ENCODE results near the gene DOK5.
"Not testable (repeated sequence)": the region's sequence is repeated elsewhere in the genome, so short reads cannot be mapped to it uniquely, and the experiment has no call there.

The DOK5 gene

DNA sequence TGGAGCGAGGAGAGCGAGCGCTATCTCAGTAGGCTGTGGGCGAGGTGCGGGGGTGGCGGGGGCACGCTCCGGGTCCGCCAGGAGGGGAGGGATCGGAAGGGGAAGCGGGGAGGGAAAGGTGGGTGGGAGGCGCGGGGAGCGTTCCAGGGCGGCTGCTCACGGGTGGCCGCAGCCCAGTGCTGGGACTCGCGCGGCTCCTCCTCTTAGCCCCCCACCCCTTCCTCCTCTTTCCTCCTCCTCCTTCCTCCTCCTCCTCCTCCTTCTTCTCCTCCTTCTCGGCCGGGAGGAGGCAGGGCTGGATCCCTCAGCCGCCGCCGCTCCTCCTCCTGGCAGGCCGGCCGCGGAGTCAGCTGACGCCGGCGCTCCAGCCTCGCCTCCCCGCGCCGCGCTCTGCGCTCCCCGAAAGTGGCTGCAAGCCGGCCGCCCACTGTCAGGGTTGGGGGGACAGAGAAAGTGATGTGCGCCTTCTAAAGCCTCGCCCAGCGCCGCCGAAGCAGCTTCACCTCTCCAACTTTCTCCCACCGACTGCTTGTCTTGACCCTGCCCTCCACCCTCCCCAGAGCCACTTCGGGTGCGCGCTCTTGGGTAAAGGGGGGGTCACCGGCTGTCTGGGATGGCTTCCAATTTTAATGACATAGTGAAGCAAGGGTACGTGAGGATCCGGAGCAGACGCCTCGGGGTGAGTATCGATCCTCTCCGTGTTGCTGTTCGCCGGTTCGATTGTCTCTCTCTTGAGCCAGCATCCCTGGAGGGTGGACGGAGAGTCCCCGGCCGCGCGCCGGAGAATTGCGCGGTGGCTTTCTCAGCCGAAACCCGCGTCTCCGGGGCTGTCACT is at the start of gene DOK5:
Gene DOK5 (plus strand): TSS at position 260 of the 835 bp plus-strand sequence. CDS start 354 bp downstream, at position 614.
- no peak for DNase-seq

DNA sequence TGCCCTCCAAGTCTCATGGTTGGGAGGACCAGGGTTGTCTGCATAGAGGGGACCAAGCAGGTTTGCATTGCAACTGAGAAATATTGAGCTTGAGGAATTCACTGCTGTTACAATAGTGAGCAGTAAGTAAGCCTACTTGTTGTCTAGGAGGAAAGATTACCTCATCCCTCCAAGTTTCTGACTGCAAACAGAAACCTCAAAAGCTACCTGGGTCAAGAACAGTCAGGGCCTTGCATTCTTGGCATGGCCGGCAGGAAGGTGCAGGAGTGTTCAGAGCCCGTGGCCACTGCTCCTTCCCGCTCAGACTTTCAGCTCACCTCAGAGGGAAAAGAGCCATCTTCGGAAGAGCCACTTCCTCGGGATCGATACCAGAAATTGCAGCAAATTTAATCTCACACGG is 46.0 kb upstream of the DOK5 start:
- no peak for DNase-seq

DNA sequence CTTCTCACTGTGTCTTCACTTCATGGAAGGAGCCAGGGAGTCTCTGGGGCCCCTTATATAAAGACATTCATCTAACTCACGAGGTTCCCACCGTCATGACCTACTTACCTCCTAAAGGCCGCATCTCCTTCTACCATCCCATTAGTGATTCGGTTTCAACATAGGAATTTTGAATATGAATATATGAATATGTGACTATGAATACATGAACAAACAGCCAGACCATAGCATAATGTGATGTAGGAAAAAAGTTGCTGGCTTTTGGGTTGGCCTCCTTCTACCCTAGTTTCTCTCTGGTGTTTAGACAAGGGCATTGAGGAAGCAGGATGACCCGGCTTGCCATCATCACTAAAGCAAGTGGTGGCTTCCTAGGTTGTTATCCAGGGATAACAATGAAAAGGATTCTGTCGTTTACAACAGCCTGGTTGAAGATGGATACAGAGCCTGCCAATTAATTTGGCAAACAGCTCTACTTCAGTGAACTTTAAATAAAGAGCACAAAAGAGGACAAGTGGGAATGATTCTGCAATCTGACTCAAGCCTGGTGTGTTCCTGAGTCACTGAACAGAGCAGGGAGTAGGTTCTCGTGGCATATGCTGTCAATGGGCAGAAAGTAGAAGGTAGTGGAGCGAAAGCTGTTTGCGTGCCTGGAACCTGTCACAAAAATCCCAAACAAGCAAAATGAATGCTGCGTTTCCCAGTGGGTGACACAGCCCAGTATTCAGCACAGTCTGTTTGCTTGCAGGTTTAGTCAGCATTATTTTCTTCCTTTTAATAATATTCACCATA is 44.0 kb upstream of the DOK5 start:
- DNase-seq: no peak

DNA sequence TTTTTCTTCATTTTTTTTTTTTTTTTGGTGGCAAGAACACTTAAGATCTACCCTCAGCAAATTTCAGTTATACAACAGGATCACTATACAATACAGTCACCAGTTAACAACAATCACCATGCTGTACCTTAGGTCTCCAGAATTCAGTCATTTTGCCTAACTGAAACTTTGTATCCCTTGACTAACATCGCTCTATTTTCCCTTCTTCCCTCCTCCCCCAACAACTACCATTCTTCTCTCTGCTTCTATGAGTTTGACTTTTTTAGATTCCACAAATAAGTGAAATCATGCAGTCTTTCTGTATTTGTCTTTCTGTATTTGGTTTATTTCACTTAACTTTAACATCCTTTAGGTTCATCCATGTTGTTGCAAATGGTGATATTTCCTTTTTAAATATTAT is 42.4 kb upstream of the DOK5 start:
- DNase-seq: no peak

DNA sequence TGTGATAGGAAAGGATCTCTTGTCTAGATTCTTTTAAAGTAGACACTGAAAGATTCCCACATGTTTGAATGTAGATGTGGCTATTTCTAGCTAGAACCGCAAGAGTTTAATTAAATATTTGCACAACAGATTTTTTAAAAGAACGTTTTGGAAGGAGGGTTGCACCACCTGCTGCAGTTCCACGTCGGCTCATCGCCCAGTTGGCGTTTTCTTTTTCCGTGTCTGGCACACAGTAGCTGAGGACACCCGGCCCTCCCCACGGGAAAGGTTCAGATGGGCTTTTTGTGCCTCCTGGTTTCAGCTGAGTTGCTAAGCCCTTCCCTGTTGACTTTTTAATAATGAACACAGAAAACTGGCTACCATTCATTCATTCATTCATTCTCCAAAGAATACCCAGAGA is 41.8 kb upstream of the DOK5 start:
- DNase-seq: no peak

DNA sequence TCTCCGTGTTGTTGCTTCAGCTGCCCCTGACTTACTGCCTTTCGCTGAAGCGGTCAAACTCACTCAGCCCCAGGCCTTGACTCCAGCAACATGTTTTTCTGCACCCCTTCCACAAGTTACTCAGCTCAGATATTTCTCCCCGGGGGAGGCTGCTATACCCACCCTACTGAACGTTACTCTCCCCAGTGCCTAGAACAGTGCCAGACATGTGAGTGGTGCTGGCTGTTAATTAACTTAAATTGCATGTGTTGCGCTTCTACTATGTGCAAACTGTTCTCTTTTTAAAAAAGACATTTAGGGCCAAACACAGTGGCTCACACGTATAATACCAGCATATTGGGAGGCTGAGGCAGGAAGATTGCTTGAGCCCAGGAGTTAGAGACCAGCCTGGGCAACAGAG is 41.2 kb upstream of the DOK5 start:
- no peak for DNase-seq

DNA sequence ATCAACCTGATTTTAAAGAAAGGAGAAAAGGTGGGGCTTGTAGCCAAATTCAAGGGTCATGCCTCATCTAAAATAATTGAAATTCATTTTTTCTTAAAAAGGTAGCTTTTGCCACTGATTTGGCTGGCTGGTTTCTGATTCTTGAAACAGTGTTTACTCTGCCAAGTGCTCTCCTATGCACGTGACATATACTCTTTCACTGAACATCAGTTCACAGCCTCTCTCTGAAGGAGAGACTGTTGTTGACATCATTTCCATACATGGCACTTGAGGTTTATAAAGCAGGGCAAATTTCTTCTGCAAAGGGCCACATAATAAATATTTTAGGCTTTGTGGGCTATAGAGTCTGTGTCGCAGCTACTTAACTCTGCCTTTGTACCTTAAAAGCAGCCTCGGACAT is 40.4 kb upstream of the DOK5 start:
- DNase-seq: no peak

DNA sequence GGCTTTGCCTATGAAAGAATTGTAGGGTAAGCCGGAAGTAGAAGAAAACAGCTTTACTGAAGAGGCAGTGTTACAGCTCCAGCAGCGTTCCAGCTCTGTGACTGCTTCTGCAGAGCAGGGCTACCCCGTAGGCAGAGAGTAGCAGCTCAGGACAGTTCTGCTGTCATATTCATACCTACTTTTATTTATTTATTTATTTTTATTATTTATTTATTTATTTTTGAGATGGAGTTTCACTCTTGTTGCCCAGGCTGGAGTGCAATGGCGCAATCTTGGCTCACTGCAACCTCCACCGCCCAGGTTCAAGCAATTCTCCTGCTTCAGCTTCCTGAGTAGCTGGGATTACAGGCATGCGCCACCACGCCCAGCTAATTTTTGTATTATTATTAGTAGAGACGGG is 39.0 kb upstream of the DOK5 start:
- not testable (repeated sequence) for DNase-seq

DNA sequence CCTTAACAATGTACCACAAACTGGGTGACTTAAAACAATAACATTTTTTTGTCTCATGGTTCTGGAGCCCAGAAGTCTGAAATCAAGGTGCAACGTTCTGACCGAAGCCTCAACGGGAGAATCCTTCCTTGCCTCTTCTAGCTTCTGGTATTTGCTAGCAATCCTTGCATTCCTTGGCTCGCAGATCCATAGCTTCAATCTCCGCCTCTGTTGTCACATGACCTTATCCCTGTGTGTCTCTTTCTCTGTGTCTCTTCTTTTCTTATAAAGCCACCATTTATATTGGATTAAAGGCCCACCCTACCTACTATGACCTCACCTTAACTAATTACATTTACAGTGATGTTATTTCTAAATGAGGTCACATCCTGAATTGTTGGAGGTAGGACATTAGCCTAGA is 37.2 kb upstream of the DOK5 start:
- no peak for DNase-seq

DNA sequence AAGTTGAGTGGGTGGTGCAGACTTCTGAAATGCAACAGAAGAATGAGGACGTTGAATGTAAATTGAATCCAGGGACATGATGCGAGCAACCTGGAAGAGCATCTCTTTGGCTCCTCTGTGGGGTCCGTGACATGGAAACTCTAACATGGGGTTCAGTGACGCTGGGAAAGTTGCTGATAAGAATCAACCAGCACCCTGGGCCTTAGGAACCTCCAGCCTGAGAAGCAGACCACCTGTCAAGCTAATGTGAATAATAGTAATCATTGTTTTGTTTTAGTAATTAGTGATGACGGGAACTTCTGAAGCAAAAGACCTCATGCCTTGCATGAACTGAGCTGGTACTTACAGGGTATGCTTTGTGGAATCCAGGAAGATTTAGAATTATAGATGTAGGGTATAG is 25.2 kb upstream of the DOK5 start:
- DNase-seq: no peak

DNA sequence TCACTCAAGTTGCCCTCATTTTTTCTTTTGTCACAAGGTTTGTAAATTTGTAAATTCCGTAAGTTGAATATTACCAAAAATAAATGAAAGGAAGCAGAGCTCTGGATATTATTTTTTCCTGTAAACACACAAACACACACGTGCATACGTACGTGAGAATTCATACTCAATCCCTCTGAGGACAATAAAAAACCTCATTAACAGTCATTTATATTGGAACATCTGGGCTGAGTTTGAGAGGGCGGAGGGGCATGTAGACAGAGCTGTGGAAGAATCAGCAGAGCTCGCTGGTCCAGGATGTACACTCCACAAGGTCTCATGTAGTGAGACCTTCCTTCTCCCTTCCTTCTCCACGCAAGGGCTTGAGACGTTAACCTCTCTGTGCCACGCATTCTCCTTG is 24.2 kb upstream of the DOK5 start:
- DNase-seq: no peak

DNA sequence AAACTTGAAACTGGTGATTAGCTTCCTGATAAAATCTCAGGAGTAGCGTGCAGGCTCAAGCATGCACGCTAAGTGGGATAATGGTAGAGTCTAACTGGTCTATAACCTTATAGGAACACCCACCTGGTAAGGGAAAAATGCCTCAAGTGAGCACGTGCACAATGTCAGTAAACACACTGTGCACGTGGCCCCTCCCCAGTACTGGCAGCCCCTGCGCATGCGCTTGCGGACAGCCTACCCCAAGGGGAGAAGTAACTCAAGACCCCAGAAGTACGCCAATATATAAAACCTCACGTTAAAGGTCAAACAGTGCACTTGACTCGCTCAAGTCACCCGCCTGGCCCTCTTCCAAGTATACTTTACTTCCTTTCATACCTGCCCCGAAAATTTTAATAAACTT is 23.1 kb upstream of the DOK5 start:
- no peak for DNase-seq

DNA sequence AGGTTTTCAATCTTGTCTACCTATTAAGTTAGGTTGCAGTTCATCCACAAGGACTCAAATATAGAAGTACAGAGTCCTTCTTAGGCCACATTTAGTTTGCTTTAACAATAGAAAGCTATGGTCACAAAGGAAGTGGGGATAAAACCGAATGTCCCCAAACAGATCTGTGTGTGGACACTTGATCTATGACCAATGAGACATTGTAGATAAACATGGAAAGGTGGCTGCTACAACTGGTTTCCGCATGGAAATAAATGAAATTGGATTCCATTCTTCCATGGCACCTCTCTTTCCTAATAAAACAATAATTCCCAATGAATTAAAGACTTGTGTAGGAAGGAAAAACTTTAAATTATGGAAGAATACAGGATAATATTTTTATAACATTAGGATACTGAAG is 20.4 kb upstream of the DOK5 start:
- no peak for DNase-seq

DNA sequence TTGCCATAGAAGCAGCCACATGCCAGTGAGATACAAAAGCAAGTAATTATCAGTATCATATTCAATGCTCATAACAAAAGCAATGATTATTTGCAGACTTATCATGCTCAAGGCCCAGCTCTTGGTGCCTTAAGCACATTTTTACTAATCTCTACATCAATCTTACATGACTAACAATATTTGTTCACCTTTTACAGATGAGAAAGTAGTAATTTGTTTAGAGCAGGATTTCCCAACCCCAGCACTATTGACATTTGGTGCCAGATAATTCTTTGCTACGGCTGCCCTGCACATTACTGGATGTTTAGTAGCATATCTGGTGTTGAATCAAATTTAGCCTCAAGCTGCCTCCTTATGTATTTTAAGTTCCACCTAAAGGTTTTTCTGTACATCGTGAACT is 19.0 kb upstream of the DOK5 start:
- no peak for DNase-seq

DNA sequence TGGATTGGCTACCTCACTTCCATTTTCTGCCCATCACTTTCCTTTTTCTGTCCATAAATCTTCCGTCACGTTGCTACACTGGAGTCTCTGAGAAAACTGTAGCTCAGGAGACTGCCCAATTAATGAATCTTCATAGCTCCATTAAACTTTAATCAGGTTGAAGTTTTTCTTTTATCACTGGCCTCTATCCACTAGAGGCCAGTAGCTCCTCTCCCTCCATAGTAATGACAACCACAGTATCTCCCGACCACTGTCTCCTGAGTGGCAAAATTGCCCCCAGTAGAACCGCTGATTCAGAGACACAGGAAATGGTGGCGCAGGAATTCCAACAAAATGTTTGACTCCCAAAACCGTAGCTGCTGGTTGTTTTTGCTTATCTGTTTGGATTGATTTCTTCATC is 18.4 kb upstream of the DOK5 start:
- no peak for DNase-seq

DNA sequence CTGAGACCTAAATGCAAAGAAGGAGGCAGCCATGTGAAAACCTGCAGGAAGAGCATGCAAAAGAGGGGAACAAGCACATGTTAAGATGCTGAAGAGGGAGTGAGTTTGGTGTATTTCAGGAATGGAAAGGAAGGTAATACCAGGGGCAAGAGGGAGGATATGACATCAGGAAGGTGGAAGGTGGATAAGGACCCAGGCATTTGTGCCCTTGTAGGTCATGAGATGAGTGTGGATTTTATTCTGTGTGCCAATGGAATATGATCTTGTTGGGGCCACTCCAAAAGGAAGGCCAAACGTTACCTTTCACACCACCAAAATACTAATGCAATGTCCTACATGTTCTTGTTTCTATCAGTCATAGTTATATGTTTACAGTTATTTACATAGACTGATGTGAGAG is 17.2 kb upstream of the DOK5 start:
- DNase-seq: no peak

DNA sequence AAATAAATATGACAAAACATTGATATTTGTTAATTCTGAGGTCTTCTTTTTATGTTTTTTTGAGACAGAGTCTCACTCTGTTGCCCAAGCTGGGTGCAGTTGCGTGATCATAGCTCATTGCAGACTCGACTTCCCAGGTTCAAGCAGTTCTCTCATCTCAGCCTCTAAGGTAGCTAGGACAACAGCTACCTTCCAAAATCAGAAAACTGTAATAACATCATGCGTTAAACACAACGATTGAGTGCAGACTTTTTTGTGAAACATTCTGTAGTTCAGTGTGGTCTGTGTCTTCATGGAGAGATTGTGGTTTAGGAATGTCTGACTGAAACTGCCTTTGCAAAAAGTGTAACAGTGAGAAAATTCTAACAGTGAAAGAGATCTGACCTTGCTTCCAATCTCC is 16.1 kb upstream of the DOK5 start:
- DNase-seq: no peak

DNA sequence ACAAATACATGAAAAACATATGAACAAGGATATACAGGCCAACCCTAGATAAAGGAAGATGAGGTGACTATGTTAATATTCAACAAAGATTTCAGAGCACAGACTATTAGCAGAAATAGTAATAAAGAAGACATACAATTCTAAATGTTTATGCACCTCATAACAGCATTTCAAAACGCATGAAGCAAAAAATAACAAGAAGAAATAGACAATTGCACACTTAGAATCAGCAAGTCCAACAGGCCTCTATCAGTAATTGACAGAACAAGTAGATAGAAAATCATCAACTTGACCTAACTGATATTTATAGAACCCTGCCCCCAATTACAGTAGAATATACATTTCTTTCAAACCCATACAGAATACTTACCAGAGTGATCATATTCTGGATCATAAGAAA is 11.4 kb upstream of the DOK5 start:
- DNase-seq: no peak

DNA sequence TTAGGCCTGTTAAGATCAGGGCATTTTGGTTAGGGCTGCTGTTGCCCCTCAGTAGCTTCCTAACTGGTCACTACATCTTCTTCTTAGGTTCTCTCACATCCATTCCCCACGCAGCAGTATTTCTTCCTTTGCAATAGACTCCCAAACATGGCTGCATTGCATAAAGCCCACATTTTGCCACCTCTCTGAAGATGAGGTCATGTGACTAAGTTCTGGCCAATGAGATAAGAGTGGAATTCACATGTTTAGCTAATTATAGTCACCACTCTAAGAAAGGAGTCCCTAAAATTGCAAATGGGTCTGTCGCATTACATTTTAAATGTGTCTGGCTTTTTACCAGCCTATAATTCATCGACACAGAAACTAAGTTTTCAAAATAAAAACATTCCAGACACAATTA is 9.3 kb upstream of the DOK5 start:
- no peak for DNase-seq

DNA sequence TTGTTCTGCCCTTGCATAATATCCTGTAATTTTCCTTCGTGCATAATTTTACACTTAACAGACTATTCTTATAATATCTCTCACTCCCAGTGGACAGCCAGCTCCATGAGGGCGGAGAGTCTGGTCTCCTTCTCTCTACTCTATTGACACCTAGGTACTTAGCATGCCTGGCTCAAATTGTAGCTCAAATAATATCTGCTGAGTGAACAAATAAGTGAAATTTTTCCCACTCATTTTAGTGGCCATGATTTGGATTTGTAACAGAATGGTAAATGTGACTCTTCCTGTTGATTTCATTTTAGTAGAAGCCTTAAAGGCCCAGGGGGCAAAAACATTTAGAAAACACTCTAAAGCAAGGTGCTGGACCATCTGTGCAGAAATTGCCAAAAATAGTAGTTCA is 7.8 kb upstream of the DOK5 start:
- no peak for DNase-seq

DNA sequence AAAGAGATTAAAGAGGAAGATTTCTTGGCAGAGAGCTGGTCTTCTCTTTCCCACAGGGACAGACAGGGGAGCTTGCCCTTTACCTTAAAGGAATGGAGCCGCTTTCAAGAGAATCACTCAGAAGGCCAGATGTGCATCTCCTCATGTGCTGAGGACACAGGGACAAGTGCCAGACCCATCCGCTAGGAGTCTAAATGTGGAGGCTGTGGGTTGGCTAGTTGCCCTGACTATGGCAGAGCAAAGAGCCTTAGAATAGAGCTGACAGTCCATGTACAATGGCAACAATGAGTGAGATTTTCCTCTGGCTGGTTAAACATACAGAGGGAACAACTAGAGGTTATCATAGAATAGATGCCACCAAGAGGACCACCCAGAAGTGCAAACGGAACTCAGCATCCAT is 7.3 kb upstream of the DOK5 start:
- DNase-seq: no peak

DNA sequence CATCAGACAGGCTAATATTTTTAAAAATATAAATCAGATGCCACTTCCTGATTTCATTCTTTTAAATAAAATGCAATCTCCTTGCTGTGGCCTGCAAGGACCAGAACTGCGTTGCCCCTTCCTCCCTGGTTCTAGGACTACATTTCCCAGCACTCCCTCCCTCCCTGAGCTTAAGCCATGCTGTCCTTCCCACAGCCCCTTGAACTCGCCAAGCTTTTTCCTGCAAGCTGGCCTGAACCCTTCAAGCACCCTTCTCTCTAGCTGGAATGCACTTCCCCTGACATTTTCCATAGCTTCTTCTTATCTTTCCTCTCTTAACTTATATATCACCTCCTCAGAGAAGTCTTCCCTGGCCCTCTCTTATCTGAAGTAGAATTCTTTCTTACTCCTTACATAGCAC is 6.1 kb upstream of the DOK5 start:
- no peak for DNase-seq

DNA sequence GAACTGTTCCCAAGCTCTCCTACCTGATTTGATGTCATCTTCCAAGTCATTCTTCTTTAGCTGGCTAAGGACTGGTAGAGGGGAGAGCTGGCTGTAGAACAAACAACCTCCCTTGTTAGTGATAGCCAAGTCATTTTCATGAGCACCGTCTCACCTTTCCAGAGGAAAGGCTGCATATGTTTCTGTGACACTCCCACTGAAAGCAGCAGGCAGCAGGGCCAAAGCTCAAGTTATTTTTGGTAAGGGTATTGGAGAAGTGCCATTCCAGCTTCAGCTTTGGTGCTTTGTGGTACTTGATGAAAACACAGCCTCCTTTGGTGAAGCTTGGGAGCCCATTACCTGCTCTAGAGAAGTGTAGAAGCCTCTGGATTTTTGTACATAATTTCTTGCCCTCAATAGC is 5.4 kb upstream of the DOK5 start:
- DNase-seq: no peak

DNA sequence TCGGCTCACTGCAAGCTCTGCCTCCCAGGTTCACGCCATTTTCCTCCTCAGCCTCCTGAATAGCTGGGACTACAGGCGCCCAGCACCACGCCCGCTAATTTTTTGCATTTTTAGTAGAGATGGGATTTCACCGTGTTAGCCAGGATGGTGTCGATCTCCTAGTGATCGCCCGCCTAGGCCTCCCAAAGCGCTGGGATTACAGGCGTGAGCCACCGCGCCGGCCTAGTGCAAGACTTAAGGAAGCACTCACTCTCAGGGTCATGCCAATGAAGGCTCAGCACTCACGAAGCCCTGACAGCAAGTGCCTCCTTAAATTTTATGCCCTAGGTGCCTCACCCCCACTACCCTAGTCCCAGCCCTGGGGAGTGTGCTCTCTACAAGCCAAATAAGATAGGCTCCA is 4.7 kb upstream of the DOK5 start:
- DNase-seq: no peak

DNA sequence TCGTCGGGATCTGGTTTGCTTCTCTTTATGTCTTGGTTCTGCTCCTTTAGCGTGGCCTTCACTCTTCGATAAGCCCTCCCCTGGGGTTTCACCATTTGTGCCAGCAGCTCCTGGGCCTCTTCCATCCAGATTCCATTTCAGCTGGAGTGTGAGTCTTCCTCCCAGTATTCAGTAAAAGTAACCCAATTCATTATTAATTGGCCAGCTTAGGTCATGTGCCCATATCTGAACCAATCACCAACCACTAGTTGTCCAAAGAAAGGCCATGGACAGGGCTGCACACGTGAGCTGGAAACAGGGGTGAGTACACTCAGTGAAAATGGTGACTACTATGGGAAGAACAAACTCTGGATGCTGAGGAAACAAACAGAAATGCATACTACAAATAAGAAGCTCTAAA is 2.8 kb upstream of the DOK5 start:
- no peak for DNase-seq

Data from activated CD4-positive, alpha-beta T cell treated with anti-CD3 and anti-CD28 coated beads for 1 hour (primary cell).